PC-9 (cell line): ENCODE data around the gene MAN1A1.

Source experiments
- CTCF ChIP-seq: fragments of 200-600 bp; sonication (generic); conservative IDR thresholded peaks from 2 replicates; pipeline ENCODE4 v1.6.1; 2017; ENCODE audit warnings: mixed run types, antibody characterized with exemption, mild to moderate bottlenecking, moderate library complexity
- EZH2 ChIP-seq: fragments of 200-600 bp; sonication (generic); IDR thresholded peaks from 2 replicates; pipeline ENCODE4 v1.8.0; 2017; ENCODE audit warnings: antibody characterized with exemption, low read depth

- TF ChIP-seq CTCF (no peak), EZH2 (no peak)
Observed at GRCh38 chr6:119330520-119331113, 18.9 kb downstream of the MAN1A1 start.
